Activated naive CD4-positive, alpha-beta T cell treated with anti-CD3 and anti-CD28 coated beads, Interleukin-2, amount 50 U/mL, for 24 hours (primary cell): ENCODE data around the gene CACNA1B.

Source experiments
- H3K27ac Mint-ChIP-seq: one replicate; pipeline ENCODE4 v1.8.0; 2021; ENCODE audit warnings: mild to moderate bottlenecking, mixed read lengths
- H3K27me3 Mint-ChIP-seq: one replicate; pipeline ENCODE4 v1.8.0; 2021; ENCODE audit warnings: mixed read lengths
- H3K36me3 Mint-ChIP-seq: one replicate; pipeline ENCODE4 v1.8.0; 2021; ENCODE audit warnings: mixed read lengths
- H3K4me1 Mint-ChIP-seq: one replicate; pipeline ENCODE4 v1.8.0; 2021; ENCODE audit warnings: mixed read lengths
- H3K4me3 Mint-ChIP-seq: one replicate; pipeline ENCODE4 v1.8.0; 2021; ENCODE audit warnings: mild to moderate bottlenecking, mixed read lengths
- H3K9me3 Mint-ChIP-seq: one replicate; pipeline ENCODE4 v1.8.0; 2021; ENCODE audit warnings: mixed read lengths

Gene CACNA1B

DNA sequence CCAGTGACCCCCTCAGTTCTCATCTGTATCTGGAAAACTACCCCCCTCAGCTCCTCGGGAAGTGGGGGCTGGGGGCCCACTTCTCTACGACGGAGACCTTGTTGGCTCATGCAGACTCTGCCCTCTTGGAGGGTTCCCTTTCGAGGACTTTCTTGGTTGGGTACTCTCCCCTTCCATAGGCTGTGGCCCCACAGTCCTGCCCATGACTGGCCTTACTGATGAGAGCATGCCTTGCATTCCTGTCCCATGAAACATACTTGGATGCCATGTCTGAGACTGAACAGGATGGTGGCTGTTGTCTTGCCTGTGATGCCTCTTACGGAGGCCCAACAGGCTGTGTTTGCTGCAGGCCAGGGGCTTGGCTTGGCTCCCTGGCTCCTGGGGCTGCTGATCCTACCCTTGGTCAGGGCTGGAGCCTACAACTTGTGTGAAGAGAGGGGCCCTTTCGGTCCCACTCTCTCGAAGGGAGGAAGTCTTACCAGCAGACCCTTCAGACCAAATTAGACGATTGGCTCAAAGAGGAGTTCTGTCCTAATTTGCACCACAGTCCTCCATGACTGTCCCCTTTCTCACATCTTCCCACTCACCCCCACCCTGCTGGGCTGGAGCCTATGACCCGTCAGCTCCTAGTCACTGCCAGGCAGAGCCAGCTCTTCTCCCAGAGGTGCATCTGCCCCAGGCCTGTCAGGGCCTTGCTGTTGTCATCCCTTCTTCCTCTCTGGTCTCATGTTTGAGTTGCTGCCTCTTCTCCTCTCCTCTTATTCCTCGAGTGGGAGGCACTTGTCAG, 109.9 kb downstream of the CACNA1B start:
- Mint-ChIP-seq H3K27me3 (peaks cover 9% of the 10 kb centered on the region), H3K27ac (no peak overlapping the region), H3K4me3 (no peak overlapping the region), H3K36me3 (no peaks in the 10 kb centered on the region), H3K4me1 (peaks cover 7% of the 10 kb centered on the region), H3K9me3 (no peaks in the 10 kb centered on the region)

- no peaks in the 10 kb centered on the region for H3K9me3 Mint-ChIP-seq
- no peaks in the 10 kb centered on the region for H3K36me3 Mint-ChIP-seq
- peaks cover 7% of the 10 kb centered on the region for H3K4me1 Mint-ChIP-seq
- no peak overlapping the region for H3K4me3 Mint-ChIP-seq
- peaks cover 9% of the 10 kb centered on the region for H3K27me3 Mint-ChIP-seq
- no peak overlapping the region for H3K27ac Mint-ChIP-seq
Measured at GRCh38 chr9:137988051-137988450, 110.5 kb downstream of the CACNA1B start.

DNA sequence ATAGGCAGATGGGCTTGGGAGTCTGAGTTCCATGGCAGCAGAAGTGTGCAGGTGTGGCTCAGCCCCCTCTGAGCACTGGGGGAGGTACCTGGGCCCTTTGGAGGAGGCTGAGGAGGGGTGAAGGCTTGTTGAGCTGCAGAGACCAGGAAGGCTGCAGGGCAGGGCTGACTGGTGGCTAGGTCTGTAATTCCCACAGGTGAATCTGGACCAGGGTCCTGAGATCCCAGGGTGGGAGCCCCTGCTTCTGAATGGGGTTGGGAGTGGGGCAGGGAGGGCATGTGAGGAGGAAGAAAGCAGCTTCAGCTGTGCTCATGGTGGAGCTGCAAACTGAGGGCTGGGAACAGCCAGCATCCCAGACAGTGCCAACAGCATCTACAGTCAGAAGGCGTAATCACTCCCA, 111.1 kb downstream of the CACNA1B start:
- no peaks in the 10 kb centered on the region for H3K9me3 Mint-ChIP-seq
- no peaks in the 10 kb centered on the region for H3K36me3 Mint-ChIP-seq
- no peak overlapping the region for H3K27ac Mint-ChIP-seq
- peaks cover 7% of the 10 kb centered on the region for H3K4me1 Mint-ChIP-seq
- no peak overlapping the region for H3K4me3 Mint-ChIP-seq
- H3K27me3 Mint-ChIP-seq: peaks cover 8% of the 10 kb centered on the region

DNA sequence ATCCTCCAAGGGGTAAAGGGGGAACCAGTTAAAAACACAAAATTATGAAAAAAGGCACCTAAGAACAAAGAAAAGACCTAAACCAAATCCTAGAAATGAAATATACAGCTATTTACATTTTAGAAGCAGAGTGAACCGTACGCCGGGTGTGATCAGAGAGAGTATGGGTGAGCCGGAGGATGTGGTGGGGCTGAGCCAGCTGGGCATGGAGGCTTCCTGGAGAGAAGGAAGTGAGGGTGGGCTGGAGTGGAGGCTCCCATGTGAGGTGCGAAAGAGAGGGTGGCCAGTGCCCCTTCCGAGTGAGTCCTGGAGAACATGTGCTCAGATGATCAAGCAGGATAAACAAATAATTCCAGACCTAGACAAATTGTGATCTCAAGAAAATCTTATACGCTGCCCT, 111.6 kb downstream of the CACNA1B start:
- no peak overlapping the region for H3K27ac Mint-ChIP-seq
- no peaks in the 10 kb centered on the region for H3K36me3 Mint-ChIP-seq
- peaks cover 8% of the 10 kb centered on the region for H3K27me3 Mint-ChIP-seq
- peaks cover 7% of the 10 kb centered on the region for H3K4me1 Mint-ChIP-seq
- H3K9me3 Mint-ChIP-seq: no peaks in the 10 kb centered on the region
- no peak overlapping the region for H3K4me3 Mint-ChIP-seq

DNA sequence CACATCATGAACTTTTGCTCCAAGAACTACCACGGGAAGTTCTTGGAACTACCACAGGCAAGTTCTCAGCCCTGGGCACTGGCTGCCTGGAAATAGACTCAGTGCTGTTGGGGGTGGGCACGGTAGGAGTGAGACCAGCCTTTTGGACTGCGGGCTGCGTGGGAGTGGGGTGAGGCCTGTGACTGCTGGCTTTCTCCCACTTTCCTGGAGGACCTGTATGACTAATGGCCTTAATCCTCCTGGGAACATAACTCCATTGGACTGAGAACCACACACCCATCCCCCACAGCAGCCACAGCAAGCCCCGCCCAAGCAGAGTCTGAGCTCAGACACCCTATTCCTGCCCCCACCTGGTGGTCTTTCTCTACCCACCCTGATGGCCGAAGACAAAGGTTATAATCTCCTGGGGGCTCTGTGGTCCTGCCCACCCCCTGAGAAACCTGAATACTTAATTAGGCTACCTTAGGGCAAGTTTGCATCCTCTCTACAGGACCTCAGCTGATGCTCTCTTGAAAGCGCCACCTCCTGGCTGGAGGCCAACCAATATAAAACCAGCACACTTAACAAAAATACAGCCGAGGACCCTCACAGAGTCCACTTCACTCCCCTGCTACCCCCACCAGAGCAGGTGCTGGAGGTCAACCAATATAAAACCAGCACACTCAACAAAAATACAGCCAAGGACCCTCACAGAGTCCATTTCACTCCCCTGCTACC, 112.6 kb downstream of the CACNA1B start:
- Mint-ChIP-seq H3K27ac (no peak overlapping the region), H3K27me3 (peaks cover 8% of the 10 kb centered on the region), H3K4me1 (peaks cover 7% of the 10 kb centered on the region), H3K4me3 (no peak overlapping the region), H3K36me3 (no peaks in the 10 kb centered on the region), H3K9me3 (no peaks in the 10 kb centered on the region)

GRCh38 chr9:138003485-138004190, 126.1 kb downstream of the CACNA1B start:
- peaks cover 3% of the 10 kb centered on the region for H3K27me3 Mint-ChIP-seq
- H3K4me3 Mint-ChIP-seq: no peak overlapping the region
- H3K27ac Mint-ChIP-seq: no peak overlapping the region
- H3K9me3 Mint-ChIP-seq: no peaks in the 10 kb centered on the region
- no peaks in the 10 kb centered on the region for H3K4me1 Mint-ChIP-seq
- no peaks in the 10 kb centered on the region for H3K36me3 Mint-ChIP-seq

DNA sequence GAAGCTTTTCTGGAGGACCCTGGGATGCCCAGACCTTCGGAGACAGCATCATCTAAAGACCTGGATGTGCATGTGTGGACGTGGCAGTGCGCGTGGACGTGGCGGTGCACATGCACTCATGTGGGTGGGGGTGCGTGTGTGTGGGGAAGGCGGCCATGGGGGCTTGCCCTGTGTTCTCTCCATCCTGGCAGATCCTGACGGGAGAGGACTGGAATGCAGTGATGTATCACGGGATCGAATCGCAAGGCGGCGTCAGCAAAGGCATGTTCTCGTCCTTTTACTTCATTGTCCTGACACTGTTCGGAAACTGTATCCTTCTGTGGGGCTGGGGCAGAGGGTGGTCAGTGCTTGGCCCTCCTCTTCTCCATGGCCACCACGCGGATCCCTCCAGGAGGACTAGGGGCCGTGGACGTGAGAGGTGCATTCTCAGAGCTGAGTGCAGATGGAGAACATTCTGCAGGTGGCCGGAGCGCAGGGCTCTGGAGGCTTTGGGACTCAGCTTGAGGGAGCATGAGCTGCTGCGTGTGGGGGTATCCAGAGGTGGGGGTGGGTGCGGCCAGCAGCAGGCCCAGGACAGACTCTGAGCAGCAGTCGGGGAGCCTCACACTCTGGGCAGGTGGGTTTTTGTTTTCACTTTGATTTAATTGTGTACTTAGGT, 129.1 kb downstream of the CACNA1B start:
- no peaks in the 10 kb centered on the region for H3K36me3 Mint-ChIP-seq
- H3K27me3 Mint-ChIP-seq: peaks cover 3% of the 10 kb centered on the region
- H3K4me1 Mint-ChIP-seq: no peaks in the 10 kb centered on the region
- no peak overlapping the region for H3K4me3 Mint-ChIP-seq
- no peak overlapping the region for H3K27ac Mint-ChIP-seq
- H3K9me3 Mint-ChIP-seq: no peaks in the 10 kb centered on the region

DNA sequence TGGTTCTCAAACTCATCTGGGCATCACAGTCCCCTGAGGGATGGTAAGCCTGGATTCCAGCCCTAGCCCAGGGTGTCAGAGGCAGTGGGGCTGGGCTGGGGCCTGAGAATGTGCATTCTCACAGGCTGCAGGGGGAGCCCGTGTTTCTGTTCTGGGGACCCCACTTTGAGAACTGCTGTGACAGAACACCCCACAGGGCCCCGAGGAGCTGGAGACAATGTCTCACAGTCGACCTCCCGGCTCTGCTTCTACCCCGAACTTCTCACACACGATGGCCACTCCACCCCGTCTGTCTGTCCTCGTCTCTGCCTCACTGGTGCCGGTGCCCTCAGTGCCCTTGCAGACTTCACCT, 130.0 kb downstream of the CACNA1B start:
- peak overlapping the region; percentile 26 for H3K27ac Mint-ChIP-seq
- no peaks in the 10 kb centered on the region for H3K4me1 Mint-ChIP-seq
- H3K4me3 Mint-ChIP-seq: no peak overlapping the region
- H3K36me3 Mint-ChIP-seq: no peaks in the 10 kb centered on the region
- peaks cover 3% of the 10 kb centered on the region for H3K27me3 Mint-ChIP-seq
- no peaks in the 10 kb centered on the region for H3K9me3 Mint-ChIP-seq

DNA sequence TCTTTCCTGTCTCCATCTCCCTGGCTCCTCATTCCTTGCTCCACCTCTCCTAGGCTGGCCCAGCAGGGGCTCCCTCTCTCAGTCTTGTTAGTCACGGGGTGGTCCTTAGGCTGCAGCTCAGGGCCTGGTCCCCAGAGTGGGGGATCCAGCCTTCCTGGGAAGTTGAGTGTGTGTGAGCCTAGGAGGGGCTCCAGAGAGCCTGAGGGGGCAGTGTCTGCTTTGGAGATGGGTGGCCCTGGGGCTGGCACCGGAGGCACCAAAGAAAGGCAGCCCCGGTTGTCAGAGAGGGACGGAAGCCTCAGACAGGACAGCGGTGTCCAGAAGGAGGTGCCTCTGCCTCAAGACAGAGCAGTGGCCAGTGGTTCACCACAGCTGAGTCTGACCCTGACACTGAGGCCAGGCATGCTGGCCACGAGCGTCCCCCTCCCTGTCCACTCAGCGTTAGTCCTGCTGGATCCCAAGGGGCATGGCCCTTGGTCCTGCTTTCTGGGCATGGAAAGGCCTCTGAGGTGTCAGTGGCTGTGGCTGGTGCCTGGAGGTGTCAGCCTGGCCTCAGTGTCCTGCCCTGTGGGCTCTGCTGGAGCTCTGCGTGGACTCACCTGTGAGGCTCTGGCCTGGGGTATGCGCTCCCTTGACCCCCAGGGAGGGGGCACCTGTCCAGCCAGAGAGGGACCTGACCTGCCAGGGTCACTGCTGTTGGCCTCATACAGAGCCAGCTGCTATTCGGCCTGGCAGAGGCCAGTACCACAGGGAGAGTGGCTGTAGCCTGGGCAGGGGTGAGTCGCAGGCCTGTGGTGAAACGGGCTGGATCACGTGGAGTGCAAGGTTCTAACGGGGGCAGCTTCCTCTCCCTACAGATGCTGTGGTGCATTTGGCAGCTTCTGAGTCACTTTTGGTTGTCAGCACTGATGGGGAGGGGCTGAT, 130.6 kb downstream of the CACNA1B start:
- no peaks in the 10 kb centered on the region for H3K4me1 Mint-ChIP-seq
- no peaks in the 10 kb centered on the region for H3K9me3 Mint-ChIP-seq
- peaks cover 3% of the 10 kb centered on the region for H3K27me3 Mint-ChIP-seq
- peak overlapping the region; percentile 26 for H3K27ac Mint-ChIP-seq
- no peak overlapping the region for H3K4me3 Mint-ChIP-seq
- no peaks in the 10 kb centered on the region for H3K36me3 Mint-ChIP-seq

- no peaks in the 10 kb centered on the region for H3K9me3 Mint-ChIP-seq
- H3K4me1 Mint-ChIP-seq: no peaks in the 10 kb centered on the region
- H3K27me3 Mint-ChIP-seq: peaks cover 1% of the 10 kb centered on the region
- H3K4me3 Mint-ChIP-seq: no peak overlapping the region
- no peak overlapping the region for H3K27ac Mint-ChIP-seq
- no peaks in the 10 kb centered on the region for H3K36me3 Mint-ChIP-seq
Measured at GRCh38 chr9:138009016-138009802, 131.6 kb downstream of the CACNA1B start.

- Mint-ChIP-seq H3K36me3 (no peaks in the 10 kb centered on the region), H3K27ac (no peak overlapping the region), H3K4me3 (no peak overlapping the region), H3K27me3 (peaks cover 1% of the 10 kb centered on the region), H3K9me3 (no peaks in the 10 kb centered on the region), H3K4me1 (no peaks in the 10 kb centered on the region)
Measured at GRCh38 chr9:138009803-138010690, 132.5 kb downstream of the CACNA1B start.

GRCh38 chr9:138010861-138011260, 133.3 kb downstream of the CACNA1B start:
- H3K27ac Mint-ChIP-seq: no peak overlapping the region
- no peaks in the 10 kb centered on the region for H3K4me1 Mint-ChIP-seq
- H3K4me3 Mint-ChIP-seq: no peak overlapping the region
- H3K9me3 Mint-ChIP-seq: no peaks in the 10 kb centered on the region
- peaks cover 1% of the 10 kb centered on the region for H3K27me3 Mint-ChIP-seq
- H3K36me3 Mint-ChIP-seq: no peaks in the 10 kb centered on the region

DNA sequence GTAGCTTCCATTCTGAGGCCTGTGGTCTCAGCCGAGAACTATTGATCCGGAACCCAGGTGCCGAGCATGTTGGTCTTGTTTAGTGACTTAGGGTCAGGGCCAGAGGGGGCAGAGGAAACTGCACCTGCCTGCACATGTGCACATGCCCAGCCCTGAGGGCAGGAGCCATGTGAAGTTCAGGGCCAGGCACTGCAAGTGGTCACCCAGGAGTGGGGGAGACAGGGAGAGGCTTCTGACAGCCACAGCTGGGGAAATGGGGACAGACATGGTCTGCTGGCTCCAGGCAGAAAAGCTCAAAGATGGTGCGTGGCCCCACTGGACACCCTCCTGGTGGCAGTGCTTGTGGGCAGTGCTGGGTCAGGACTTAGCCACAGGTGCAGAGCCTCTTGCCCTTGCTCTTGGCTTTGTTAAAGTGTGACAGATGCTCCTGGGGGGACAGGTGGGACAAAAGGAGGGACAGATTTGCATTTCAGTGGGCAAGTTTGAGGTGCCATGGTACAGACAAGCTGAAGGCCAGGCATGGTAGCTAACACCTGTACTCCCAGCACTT, 134.4 kb downstream of the CACNA1B start:
- H3K4me1 Mint-ChIP-seq: no peaks in the 10 kb centered on the region
- no peak overlapping the region for H3K4me3 Mint-ChIP-seq
- no peak overlapping the region for H3K27ac Mint-ChIP-seq
- peaks cover 1% of the 10 kb centered on the region for H3K27me3 Mint-ChIP-seq
- H3K36me3 Mint-ChIP-seq: no peaks in the 10 kb centered on the region
- no peaks in the 10 kb centered on the region for H3K9me3 Mint-ChIP-seq
